ENCODE measurements around the gene SEC31B. TPM values are rescaled to one million over a fixed set of nuclear protein-coding genes. Genes with fewer than 3 reads are reported as not detected.
A peak's percentile ranks its signal among the peaks of the same experiment; 100 is the strongest.

The SEC31B gene
- total and polyA plus RNA-seq, 9 of the 15 experiments (the other 6 are each of a cell fraction or from before 2014, with no cell fraction given) = 0.91 to 7.0 (median 2.4) TPM

DNA sequence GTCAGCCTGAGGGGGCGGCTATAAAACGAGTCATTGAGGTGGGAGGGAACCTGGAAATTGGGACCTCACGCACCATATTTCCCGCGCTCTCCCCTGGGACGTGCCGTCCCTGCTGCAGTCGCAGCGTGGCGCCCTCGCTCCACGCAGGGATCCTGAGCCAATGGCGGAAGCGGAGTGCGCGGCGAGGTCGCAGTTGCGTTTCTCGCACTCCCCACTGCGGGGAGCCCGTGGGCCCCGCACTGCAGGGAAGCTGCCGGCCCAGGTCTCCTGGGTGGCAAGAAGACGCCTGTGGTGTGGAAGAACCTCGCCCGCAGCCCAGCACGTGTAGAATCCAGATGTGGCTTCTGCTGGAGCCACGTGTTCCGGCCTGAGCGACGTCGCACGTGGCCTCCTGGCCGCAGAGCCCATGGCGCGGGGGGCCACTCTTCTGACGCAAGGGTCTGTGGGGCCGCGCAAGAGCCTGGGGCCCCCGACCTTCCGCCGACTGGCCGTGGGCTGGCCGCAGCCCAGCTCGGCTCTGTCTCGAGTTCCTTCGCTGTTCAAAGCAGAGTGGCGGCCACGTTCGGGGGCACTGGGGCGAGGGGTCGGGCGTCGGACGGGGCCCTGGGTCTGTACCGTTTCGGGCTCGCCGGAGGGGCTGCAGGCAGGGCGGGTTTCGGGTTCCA lies 42.5 kb upstream of the SEC31B start (continued):
- TF ChIP-seq HEY1 (CRISPR knock-in tag; IDR thresholded peaks at IDR 0.05; ENCODE audit: borderline replicate concordance) = no peak
- peak; percentile 78; the same call in 1 of the 2 replicates for TF ChIP-seq RB1 (IDR thresholded peaks at IDR 0.05; ENCODE audit: low read depth)
- TF ChIP-seq ZNF586 (CRISPR knock-in tag; conservative IDR thresholded peaks at IDR 0.05) = no peak
- no peak for TF ChIP-seq TCF3 (CRISPR knock-in tag; IDR thresholded peaks at IDR 0.05)
- no peak for TF ChIP-seq ZC3H4 (CRISPR knock-in tag; IDR thresholded peaks at IDR 0.05; ENCODE audit: borderline replicate concordance)
- TF ChIP-seq ATF7 (IDR thresholded peaks at IDR 0.05) = 0 out of 2 replicates have a peak, but pooled peaks have one; percentile 20
- TF ChIP-seq POLR2AphosphoS2 (IDR thresholded peaks at IDR 0.05; ENCODE audit: low read length) = peak; percentile 63; the same call in 1 of the 2 replicates
- TF ChIP-seq ZNF79 (CRISPR knock-in tag; IDR thresholded peaks at IDR 0.05; ENCODE audit: low read depth) = no peak
- TF ChIP-seq, protein P1, sequence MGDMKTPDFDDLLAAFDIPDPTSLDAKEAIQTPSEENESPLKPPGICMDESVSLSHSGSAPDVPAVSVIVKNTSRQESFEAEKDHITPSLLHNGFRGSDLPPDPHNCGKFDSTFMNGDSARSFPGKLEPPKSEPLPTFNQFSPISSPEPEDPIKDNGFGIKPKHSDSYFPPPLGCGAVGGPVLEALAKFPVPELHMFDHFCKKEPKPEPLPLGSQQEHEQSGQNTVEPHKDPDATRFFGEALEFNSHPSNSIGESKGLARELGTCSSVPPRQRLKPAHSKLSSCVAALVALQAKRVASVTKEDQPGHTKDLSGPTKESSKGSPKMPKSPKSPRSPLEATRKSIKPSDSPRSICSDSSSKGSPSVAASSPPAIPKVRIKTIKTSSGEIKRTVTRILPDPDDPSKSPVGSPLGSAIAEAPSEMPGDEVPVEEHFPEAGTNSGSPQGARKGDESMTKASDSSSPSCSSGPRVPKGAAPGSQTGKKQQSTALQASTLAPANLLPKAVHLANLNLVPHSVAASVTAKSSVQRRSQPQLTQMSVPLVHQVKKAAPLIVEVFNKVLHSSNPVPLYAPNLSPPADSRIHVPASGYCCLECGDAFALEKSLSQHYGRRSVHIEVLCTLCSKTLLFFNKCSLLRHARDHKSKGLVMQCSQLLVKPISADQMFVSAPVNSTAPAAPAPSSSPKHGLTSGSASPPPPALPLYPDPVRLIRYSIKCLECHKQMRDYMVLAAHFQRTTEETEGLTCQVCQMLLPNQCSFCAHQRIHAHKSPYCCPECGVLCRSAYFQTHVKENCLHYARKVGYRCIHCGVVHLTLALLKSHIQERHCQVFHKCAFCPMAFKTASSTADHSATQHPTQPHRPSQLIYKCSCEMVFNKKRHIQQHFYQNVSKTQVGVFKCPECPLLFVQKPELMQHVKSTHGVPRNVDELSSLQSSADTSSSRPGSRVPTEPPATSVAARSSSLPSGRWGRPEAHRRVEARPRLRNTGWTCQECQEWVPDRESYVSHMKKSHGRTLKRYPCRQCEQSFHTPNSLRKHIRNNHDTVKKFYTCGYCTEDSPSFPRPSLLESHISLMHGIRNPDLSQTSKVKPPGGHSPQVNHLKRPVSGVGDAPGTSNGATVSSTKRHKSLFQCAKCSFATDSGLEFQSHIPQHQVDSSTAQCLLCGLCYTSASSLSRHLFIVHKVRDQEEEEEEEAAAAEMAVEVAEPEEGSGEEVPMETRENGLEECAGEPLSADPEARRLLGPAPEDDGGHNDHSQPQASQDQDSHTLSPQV (IDR thresholded peaks at IDR 0.05) = no peak
- peak; percentile 44 for TF ChIP-seq FIP1L1 (IDR thresholded peaks at IDR 0.05; ENCODE audit: low read depth, low read length, poor library complexity, severe bottlenecking)
- TF ChIP-seq ZNF121 (CRISPR knock-in tag; conservative IDR thresholded peaks at IDR 0.05) = no peak
- TF ChIP-seq CAMTA2 (CRISPR knock-in tag; conservative IDR thresholded peaks at IDR 0.05) = no peak
- TF ChIP-seq, protein P2, sequence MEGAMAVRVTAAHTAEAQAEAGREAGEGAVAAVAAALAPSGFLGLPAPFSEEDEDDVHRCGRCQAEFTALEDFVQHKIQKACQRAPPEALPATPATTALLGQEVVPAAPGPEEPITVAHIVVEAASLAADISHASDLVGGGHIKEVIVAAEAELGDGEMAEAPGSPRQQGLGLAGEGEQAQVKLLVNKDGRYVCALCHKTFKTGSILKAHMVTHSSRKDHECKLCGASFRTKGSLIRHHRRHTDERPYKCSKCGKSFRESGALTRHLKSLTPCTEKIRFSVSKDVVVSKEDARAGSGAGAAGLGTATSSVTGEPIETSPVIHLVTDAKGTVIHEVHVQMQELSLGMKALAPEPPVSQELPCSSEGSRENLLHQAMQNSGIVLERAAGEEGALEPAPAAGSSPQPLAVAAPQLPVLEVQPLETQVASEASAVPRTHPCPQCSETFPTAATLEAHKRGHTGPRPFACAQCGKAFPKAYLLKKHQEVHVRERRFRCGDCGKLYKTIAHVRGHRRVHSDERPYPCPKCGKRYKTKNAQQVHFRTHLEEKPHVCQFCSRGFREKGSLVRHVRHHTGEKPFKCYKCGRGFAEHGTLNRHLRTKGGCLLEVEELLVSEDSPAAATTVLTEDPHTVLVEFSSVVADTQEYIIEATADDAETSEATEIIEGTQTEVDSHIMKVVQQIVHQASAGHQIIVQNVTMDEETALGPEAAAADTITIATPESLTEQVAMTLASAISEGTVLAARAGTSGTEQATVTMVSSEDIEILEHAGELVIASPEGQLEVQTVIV (CRISPR knock-in tag; IDR thresholded peaks at IDR 0.05; ENCODE audit: borderline replicate concordance) = no peak
- no peak for TF ChIP-seq TSC22D4 (tag; IDR thresholded peaks at IDR 0.05)
- TF ChIP-seq, protein P3, sequence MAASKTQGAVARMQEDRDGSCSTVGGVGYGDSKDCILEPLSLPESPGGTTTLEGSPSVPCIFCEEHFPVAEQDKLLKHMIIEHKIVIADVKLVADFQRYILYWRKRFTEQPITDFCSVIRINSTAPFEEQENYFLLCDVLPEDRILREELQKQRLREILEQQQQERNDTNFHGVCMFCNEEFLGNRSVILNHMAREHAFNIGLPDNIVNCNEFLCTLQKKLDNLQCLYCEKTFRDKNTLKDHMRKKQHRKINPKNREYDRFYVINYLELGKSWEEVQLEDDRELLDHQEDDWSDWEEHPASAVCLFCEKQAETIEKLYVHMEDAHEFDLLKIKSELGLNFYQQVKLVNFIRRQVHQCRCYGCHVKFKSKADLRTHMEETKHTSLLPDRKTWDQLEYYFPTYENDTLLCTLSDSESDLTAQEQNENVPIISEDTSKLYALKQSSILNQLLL (CRISPR knock-in tag; IDR thresholded peaks at IDR 0.05; ENCODE audit: borderline replicate concordance) = no peak
- TF ChIP-seq EGR1 (conservative IDR thresholded peaks at IDR 0.05) = no peak
- TF ChIP-seq, protein P4, sequence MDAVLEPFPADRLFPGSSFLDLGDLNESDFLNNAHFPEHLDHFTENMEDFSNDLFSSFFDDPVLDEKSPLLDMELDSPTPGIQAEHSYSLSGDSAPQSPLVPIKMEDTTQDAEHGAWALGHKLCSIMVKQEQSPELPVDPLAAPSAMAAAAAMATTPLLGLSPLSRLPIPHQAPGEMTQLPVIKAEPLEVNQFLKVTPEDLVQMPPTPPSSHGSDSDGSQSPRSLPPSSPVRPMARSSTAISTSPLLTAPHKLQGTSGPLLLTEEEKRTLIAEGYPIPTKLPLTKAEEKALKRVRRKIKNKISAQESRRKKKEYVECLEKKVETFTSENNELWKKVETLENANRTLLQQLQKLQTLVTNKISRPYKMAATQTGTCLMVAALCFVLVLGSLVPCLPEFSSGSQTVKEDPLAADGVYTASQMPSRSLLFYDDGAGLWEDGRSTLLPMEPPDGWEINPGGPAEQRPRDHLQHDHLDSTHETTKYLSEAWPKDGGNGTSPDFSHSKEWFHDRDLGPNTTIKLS (IDR thresholded peaks at IDR 0.05; ENCODE audit: borderline replicate concordance, low read depth) = no peak
- no peak for TF ChIP-seq ASH1L (IDR thresholded peaks at IDR 0.05; ENCODE audit: borderline replicate concordance, low read depth, partially characterized antibody)
